Tibial artery (tissue), 4 donors: Measurements from ENCODE around the gene ABRACL.
A peak's percentile ranks its signal among the peaks of the same experiment; 100 is the strongest.
"Not testable (repeated sequence)": the region's sequence is repeated elsewhere in the genome, so short reads cannot be mapped to it uniquely, and the experiment has no call there.

Experiments
- DNase-seq, 2 donors: peaks; one replicate each; pipeline ENCODE4 v3.0.0-alpha.2; 2019
- H3K27ac ChIP-seq, 2 donors: fragments of 200-600 bp; sonication (generic) in 1 of 2; 1 replicate in 1 of 2; 2 replicates in 1 of 2; pipeline ENCODE4 v1.5.1; 2018 to 2019; ENCODE audit warnings: mild to moderate bottlenecking in 1 of 2
- H3K27me3 ChIP-seq, 2 donors: fragments of 200-600 bp; sonication (generic) in 1 of 2; one replicate each; pipeline versions ENCODE4 v1.5.1 to v1.6.0; 2016 to 2019
- H3K36me3 ChIP-seq, 3 donors: fragments of 200-600 bp; sonication (generic) in 2 of 3; one replicate each; pipeline ENCODE4 v1.5.1; 2016 to 2019; ENCODE audit warnings: mild to moderate bottlenecking in 2 of 3
- H3K4me1 ChIP-seq, 4 donors: fragments of 200-600 bp; sonication (generic) in 2 of 4; 1 replicate in 3 of 4; 2 replicates in 1 of 4; pipeline ENCODE4 v1.5.1; 2016 to 2019
- H3K4me3 ChIP-seq, 2 donors: fragments of 200-600 bp; sonication (generic) in 1 of 2; 1 replicate in 1 of 2; 2 replicates in 1 of 2; pipeline ENCODE4 v1.5.1; 2018 to 2019; ENCODE audit warnings: mild to moderate bottlenecking in 2 of 2
- H3K9me3 ChIP-seq, 3 donors: fragments of 200-600 bp; sonication (generic) in 1 of 3; one replicate each; pipeline ENCODE4 v1.5.1; 2016 to 2019
- intact Hi-C: fragments of 100-400 bp; cut with DNase I; formaldehyde crosslinking; loops from one replicate; pipeline ENCODE4 v1.15.0; 2023; ENCODE audit warnings: low total_unique reads
- TF ChIP-seq, protein P1 (sequence below), 2 experiments: fragments of 200-600 bp in 1 of 2; fragments of 450-650 bp in 1 of 2; IDR thresholded peaks; one replicate each; pipeline ENCODE4 v1.5.1; 2017 to 2019; ENCODE audit warnings: antibody characterized with exemption in 2 of 2, mild to moderate bottlenecking in 1 of 2, moderate library complexity in 1 of 2

Gene ABRACL

DNA sequence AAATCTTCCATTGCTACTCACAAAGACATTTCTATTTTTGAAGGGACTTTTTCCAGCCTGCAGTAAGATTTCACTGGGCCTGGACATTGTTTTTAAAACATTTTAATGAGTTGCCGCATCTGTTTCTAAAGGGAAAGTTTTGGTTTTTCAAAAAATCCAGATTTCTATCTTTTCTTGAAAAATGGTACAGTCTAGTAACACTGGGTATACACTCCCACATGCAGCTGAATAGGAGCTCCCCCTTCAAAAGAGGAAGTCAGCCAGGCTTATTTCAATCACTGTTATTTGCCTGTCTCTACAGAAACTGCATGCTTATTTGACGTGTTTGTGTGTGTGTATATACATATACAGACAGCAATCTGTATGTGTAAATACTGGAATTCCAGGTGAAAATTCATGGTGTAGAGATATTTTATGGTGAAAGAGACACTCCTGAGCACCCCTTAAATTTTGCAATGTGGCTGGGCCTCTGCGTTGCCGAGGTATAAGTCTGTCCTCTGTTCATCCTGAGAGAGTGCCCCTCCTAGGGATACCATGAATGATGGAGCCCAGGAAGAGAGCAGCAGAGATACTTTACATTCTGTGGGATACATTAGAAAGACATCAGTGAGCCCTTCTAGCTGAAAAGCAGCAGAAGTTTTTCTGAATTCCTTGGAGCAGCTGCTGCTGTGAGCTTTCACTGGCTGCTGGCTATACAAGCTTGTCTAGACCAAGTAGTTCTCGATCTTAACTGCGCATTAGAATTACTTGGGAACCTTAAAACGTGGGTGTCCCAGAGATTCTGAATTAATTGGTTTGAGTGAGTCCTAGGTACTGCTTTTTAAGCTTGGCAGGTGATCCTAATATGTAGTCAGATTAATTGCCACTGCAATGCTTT, 12.0 kb upstream of the ABRACL start:
- intact Hi-C loops: no loop called here
- TF ChIP-seq, protein P1, sequence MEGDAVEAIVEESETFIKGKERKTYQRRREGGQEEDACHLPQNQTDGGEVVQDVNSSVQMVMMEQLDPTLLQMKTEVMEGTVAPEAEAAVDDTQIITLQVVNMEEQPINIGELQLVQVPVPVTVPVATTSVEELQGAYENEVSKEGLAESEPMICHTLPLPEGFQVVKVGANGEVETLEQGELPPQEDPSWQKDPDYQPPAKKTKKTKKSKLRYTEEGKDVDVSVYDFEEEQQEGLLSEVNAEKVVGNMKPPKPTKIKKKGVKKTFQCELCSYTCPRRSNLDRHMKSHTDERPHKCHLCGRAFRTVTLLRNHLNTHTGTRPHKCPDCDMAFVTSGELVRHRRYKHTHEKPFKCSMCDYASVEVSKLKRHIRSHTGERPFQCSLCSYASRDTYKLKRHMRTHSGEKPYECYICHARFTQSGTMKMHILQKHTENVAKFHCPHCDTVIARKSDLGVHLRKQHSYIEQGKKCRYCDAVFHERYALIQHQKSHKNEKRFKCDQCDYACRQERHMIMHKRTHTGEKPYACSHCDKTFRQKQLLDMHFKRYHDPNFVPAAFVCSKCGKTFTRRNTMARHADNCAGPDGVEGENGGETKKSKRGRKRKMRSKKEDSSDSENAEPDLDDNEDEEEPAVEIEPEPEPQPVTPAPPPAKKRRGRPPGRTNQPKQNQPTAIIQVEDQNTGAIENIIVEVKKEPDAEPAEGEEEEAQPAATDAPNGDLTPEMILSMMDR (IDR thresholded peaks at IDR 0.05): no peak
- H3K36me3 ChIP-seq: no peaks in the 10 kb centered on the region
- no peaks in the 10 kb centered on the region for H3K9me3 ChIP-seq
- H3K27ac ChIP-seq: no peak overlapping the region
- H3K4me3 ChIP-seq: no peak overlapping the region
- no peak for DNase-seq
- H3K4me1 ChIP-seq: no peaks in the 10 kb centered on the region
- no peaks in the 10 kb centered on the region for H3K27me3 ChIP-seq

DNA sequence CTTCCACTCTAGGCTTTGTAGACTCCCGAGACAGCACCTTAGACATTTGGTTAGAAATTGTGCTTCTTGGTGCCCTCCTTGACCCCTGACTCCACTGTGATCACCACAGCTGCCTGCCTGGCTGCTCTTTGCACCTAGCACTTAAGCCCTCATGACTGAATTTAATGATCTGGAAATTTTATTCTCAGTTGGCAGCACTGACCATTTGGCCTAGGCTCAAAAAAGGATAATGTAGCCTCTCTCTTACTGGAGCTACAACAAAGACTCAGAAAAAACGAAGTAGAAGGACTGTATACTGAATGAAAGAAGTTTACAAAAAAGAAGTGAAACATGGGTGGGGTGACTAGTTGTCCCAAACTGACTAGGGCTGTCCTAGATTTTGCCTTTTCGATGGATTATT, 11.3 kb upstream of the ABRACL start:
- Histone ChIP-seq H3K4me1 (no peaks in the 10 kb centered on the region), H3K36me3 (no peaks in the 10 kb centered on the region), H3K27me3 (no peaks in the 10 kb centered on the region), H3K9me3 (no peaks in the 10 kb centered on the region), H3K4me3 (no peak overlapping the region), H3K27ac (no peak overlapping the region)
- intact Hi-C loops: no loop called here
- DNase-seq: no peak
- TF ChIP-seq, protein P1 (IDR thresholded peaks at IDR 0.05): no peak

DNA sequence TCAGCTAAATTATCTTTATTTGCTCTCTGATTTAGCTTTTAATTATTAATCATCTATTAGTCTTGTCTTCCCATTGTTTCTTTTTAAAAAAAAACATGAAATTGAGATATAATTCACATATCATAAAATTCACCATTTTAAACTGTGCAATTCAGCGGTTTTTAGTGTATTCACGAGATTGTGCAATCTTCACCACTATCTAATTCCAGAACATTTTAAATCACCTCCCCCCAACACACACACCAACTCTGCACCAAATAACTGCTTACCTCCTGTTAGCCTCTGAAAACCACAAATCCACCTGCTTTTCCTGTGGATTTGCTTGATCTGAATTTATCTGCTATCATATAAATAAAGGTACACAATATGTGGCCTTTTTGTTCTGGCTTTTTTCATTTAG, 8.8 kb upstream of the ABRACL start:
- no peak overlapping the region for H3K27ac ChIP-seq
- no peaks in the 10 kb centered on the region for H3K9me3 ChIP-seq
- H3K36me3 ChIP-seq: no peaks in the 10 kb centered on the region
- H3K4me3 ChIP-seq: no peak overlapping the region
- DNase-seq: no peak
- TF ChIP-seq, protein P1 (IDR thresholded peaks at IDR 0.05): no peak
- no peaks in the 10 kb centered on the region for H3K27me3 ChIP-seq
- H3K4me1 ChIP-seq: no peaks in the 10 kb centered on the region
- intact Hi-C loops: loop anchor here (10.0 kb wide), 1 partner anchor 115 kb away; the partner anchor contains the start of gene HECA

DNA sequence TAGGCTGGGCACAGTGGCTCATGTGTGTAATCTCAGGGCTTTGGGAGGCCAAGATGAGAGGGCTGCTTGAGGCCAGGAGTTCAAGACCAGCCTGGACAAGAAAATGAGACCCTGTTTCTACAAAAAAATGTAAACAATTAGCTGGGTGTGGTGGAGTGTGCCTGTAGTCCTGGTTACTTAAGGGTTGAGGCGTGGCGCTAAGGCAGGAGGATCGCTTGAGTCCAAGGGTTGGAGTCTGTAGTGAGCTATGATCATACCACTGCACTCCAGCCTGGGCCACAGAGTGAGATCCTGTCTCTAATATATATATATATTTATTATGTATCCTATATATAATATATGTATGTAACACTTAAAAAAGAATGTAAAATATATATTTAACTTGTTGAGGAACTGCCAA, 7.9 kb upstream of the ABRACL start:
- H3K36me3 ChIP-seq: no peaks in the 10 kb centered on the region
- H3K4me1 ChIP-seq: no peaks in the 10 kb centered on the region
- H3K27ac ChIP-seq: no peak overlapping the region
- TF ChIP-seq, protein P1 (IDR thresholded peaks at IDR 0.05): no peak
- no peaks in the 10 kb centered on the region for H3K27me3 ChIP-seq
- no peak for DNase-seq
- intact Hi-C loops: loop anchor here (10.0 kb wide), 1 partner anchor 114 kb away; the partner anchor contains the start of gene HECA
- H3K9me3 ChIP-seq: no peaks in the 10 kb centered on the region
- H3K4me3 ChIP-seq: no peak overlapping the region

DNA sequence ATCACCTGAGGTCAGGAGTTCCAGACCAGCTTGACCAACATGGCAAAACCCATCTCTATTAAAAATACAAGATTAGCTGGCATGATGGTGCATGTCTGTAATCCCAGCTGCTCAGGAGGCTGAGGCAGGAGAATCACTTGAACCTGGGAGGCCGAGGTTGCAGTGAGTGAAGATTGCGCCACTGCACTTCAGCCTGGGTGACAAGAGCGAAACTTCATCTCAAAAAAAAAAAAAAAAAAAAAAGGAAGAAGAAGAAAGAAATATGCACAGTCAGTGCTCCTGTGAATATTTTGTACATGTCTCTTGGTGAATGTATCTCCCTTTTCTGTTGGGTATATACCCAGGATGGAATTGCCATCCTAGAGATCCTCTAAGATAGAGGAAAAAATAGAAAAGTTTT, 3.1 kb upstream of the ABRACL start:
- intact Hi-C loops: loop anchor here (10.0 kb wide), 1 partner anchor 109 kb away; the partner anchor contains the start of gene HECA
- H3K27ac ChIP-seq, DNase-seq, H3K36me3 ChIP-seq, H3K27me3 ChIP-seq, H3K4me3 ChIP-seq, H3K9me3 ChIP-seq: not testable (repeated sequence)
- H3K4me1 ChIP-seq: peaks cover 0 to 14% (median 7%) of the 10 kb centered on the region in 4 donors

DNA sequence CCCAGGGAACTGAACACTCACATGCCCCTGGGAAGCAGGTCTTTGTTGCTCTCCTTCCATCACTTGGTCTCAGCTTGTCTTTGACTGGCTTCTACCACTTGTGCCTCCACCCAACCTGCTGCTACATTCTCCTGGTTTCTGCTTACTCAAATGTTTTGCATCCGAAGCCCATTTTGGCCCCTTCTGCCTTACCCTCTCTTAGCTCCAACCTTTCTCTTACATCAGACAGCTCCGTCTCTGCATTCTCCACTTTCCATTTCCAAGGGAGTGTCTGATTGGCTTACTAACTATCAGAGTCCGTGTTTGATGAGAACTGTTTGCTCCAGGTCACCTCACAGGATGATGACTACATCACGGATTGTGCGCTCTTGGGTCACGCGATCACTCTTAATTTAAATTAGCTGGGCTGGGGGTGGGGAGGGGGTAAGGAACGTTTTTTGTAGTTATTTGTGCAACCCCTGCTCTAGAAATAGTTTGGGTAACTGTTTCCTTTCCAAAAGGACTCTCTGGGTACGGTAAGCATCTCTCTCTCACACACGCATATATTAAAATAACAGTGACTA, 844 bp upstream of the ABRACL start:
- Histone ChIP-seq H3K27me3 (no peaks in the 10 kb centered on the region), H3K27ac (no peak overlapping the region), H3K4me3 (peak overlapping the region; percentile 93 to 96), H3K9me3 (no peaks in the 10 kb centered on the region), H3K4me1 (peaks cover 0 to 15% (median 7%) of the 10 kb centered on the region in 4 donors), H3K36me3 (no peaks in the 10 kb centered on the region)
- DNase-seq: no peak
- intact Hi-C loops: loop anchor here (10.0 kb wide), 1 partner anchor 107 kb away; the partner anchor contains the start of gene HECA
- TF ChIP-seq, protein P1 (IDR thresholded peaks at IDR 0.05): no peak
